HepG2 (cell line): ENCODE results near the gene WDR91. TPM values are rescaled to one million over a fixed set of nuclear protein-coding genes. Genes with fewer than 3 reads are reported as not detected.

Experiments
- ARID4A ChIP-seq: sonication (generic); formaldehyde crosslinking; IDR thresholded peaks from 2 replicates; pipeline ENCODE4 v1.5.0; 2020; ENCODE audit warnings: mild to moderate bottlenecking, missing genetic modification reagents, borderline replicate concordance
- ARID5B ChIP-seq: IDR thresholded peaks from 2 replicates; pipeline ENCODE4 v1.4.0; 2020; ENCODE audit warnings: mild to moderate bottlenecking, missing genetic modification reagents
- BCL3 ChIP-seq: sonication (generic); formaldehyde crosslinking; IDR thresholded peaks from 2 replicates; pipeline ENCODE4 v1.5.1; 2020; ENCODE audit warnings: mild to moderate bottlenecking, missing genetic modification reagents, moderate library complexity
- GPN1 ChIP-seq: sonication (generic); formaldehyde crosslinking; IDR thresholded peaks from 2 replicates; pipeline ENCODE4 v1.5.1; 2020; ENCODE audit warnings: missing genetic modification reagents, borderline replicate concordance
- PAX8 ChIP-seq: sonication (generic); formaldehyde crosslinking; IDR thresholded peaks from 2 replicates; pipeline ENCODE4 v1.8.0; 2022; ENCODE audit warnings: mild to moderate bottlenecking, missing genetic modification reagents, borderline replicate concordance
- PITX1 ChIP-seq: sonication (generic); formaldehyde crosslinking; IDR thresholded peaks from 2 replicates; pipeline ENCODE4 v1.5.1; 2020; ENCODE audit warnings: mild to moderate bottlenecking, missing genetic modification reagents
- TARDBP ChIP-seq: sonication (generic); formaldehyde crosslinking; IDR thresholded peaks from 2 replicates; pipeline ENCODE4 v1.8.0; 2022; ENCODE audit warnings: mild to moderate bottlenecking, missing genetic modification reagents
- YEATS4 ChIP-seq: sonication (generic); formaldehyde crosslinking; IDR thresholded peaks from 2 replicates; pipeline ENCODE4 v1.4.0; 2020; ENCODE audit warnings: missing genetic modification reagents, borderline replicate concordance
- ZBTB7A ChIP-seq: sonication (generic); formaldehyde crosslinking; IDR thresholded peaks from 2 replicates; pipeline ENCODE4 v1.8.0; 2022; ENCODE audit warnings: mild to moderate bottlenecking, missing genetic modification reagents
- ZKSCAN1 ChIP-seq: fragments of 150-350 bp; IDR thresholded peaks from 2 replicates; pipeline ENCODE4 v1.6.1; 2014; ENCODE audit warnings: low read length
- ZNF383 ChIP-seq: sonication (generic); formaldehyde crosslinking; IDR thresholded peaks from 2 replicates; pipeline ENCODE4 v1.4.0; 2020; ENCODE audit warnings: missing genetic modification reagents, mild to moderate bottlenecking, borderline replicate concordance
- ZNF431 ChIP-seq: sonication (generic); formaldehyde crosslinking; IDR thresholded peaks from 2 replicates; pipeline ENCODE4 v1.9.0; 2022; ENCODE audit warnings: missing genetic modification reagents, low read depth, mild to moderate bottlenecking, borderline replicate concordance
- ZNF530 ChIP-seq: sonication (generic); formaldehyde crosslinking; IDR thresholded peaks from 2 replicates; pipeline ENCODE4 v1.5.0; 2020; ENCODE audit warnings: low read depth, mild to moderate bottlenecking, missing genetic modification reagents
- ZNF616 ChIP-seq: sonication (generic); formaldehyde crosslinking; IDR thresholded peaks from 2 replicates; pipeline ENCODE4 v1.5.0; 2020; ENCODE audit warnings: low read depth, mild to moderate bottlenecking, missing genetic modification reagents
- ZSCAN30 ChIP-seq: sonication (generic); formaldehyde crosslinking; IDR thresholded peaks from 2 replicates; pipeline ENCODE4 v1.5.0; 2020; ENCODE audit warnings: mild to moderate bottlenecking, missing genetic modification reagents
- ZSCAN31 ChIP-seq: sonication (generic); formaldehyde crosslinking; IDR thresholded peaks from 2 replicates; pipeline ENCODE4 v1.5.0; 2020; ENCODE audit warnings: low read depth, mild to moderate bottlenecking, missing genetic modification reagents
- polyA plus RNA-seq, 8 experiments: library from polyadenylated mRNA; depleted of rRNA in 3 of 8; stranded (reverse) in 7 of 8; unstranded in 1 of 8; fragments of >200 nt; fragmentation: Illumina TruSeq in 4 of 8; extraction: Trizol in 4 of 8; gene quantifications; 2 replicates each; pipeline versions ENCODE4 v1.2.1 to v1.2.3, GENCODE V29; 2011 to 2016; ENCODE audit warnings: low read depth in 4 of 8, missing spikeins in 1 of 8, mixed read lengths in 1 of 8; ENCODE audit not compliant: insufficient read depth in 1 of 8
- total RNA-seq, 5 experiments: library from RNA; depleted of rRNA; stranded (reverse); fragments of >200 nt; fragmentation: Illumina TruSeq; extraction: Trizol; gene quantifications; 2 replicates each; pipeline ENCODE4 v1.2.3, GENCODE V29; 2016; ENCODE audit warnings: low read depth in 1 of 5

The WDR91 gene
- total and polyA plus RNA-seq, 2 of the 13 experiments (the other 11 are each of a cell fraction or from before 2014, with no cell fraction given), result 11.6 to 12.1 TPM

- peak; percentile 30; the same call in 1 of the 2 replicates for TF ChIP-seq ARID4A (CRISPR knock-in tag)
- no peak for TF ChIP-seq ZNF431 (CRISPR knock-in tag)
- TF ChIP-seq ZSCAN30 (CRISPR knock-in tag), result no peak
- no peak for TF ChIP-seq ZNF383 (CRISPR knock-in tag)
- no peak for TF ChIP-seq ZBTB7A (CRISPR knock-in tag)
- no peak for TF ChIP-seq ARID5B (CRISPR knock-in tag)
- TF ChIP-seq PITX1, result no peak
- no peak for TF ChIP-seq ZNF616 (CRISPR knock-in tag)
- TF ChIP-seq ZSCAN31 (CRISPR knock-in tag), result peak; percentile 5; the same call in 1 of the 2 replicates
- TF ChIP-seq PAX8, result no peak
- TF ChIP-seq TARDBP, result peak; percentile 70
- no peak for TF ChIP-seq BCL3 (CRISPR knock-in tag)
- TF ChIP-seq ZKSCAN1, result 0 out of 2 replicates have a peak, but pooled peaks have one; percentile 16
- no peak for TF ChIP-seq ZNF530 (CRISPR knock-in tag)
- TF ChIP-seq GPN1 (CRISPR knock-in tag), result no peak
- TF ChIP-seq YEATS4 (CRISPR knock-in tag), result no peak
These were observed 42.0 kb downstream of the WDR91 start (continued) for GRCh38 chr7:135169141-135169963.
